Measurements from ENCODE around the gene TOMM20. TPM values are rescaled to one million over a fixed set of nuclear protein-coding genes. Genes with fewer than 3 reads are reported as not detected.
"Not testable (repeated sequence)": the region's sequence is repeated elsewhere in the genome, so short reads cannot be mapped to it uniquely, and the experiment has no call there.

TOMM20 gene
- total RNA-seq, 2 experiments from 2014 or later: 155 to 159 TPM

- not testable (repeated sequence) for H3K27me3 Mint-ChIP-seq; H3K36me3 Mint-ChIP-seq (ENCODE audit: low read depth); H3K9me3 Mint-ChIP-seq; DNase-seq; H3K4me3 Mint-ChIP-seq; ATAC-seq
- CTCF ChIA-PET: interaction anchor here (1.0 kb wide), 1 partner anchor 62 kb away, joined by 4 read pairs; no protein-coding TSS in a partner anchor
- Mint-ChIP-seq H3K27ac (peak overlapping the region; percentile 49), H3K4me1 (ENCODE audit: low read depth) (peaks cover 32% of the 10 kb centered on the region)
- intact Hi-C loops (cut with micrococcal nuclease): loop anchor here (5.0 kb wide), 1 partner anchor 238 kb away; no protein-coding TSS in a partner anchor
- POLR2A ChIA-PET: interaction anchor here (0.6 to 1.3 kb wide), 2 partner anchors 71 to 73 kb away, joined by 3 to 4 read pairs; no protein-coding TSS in a partner anchor
These were observed 48.4 kb downstream of the TOMM20 start for GRCh38 chr1:235080297-235080657.

- Mint-ChIP-seq H3K36me3 (ENCODE audit: low read depth) (no peaks in the 10 kb centered on the region), H3K27me3 (no peaks in the 10 kb centered on the region), H3K27ac (peak overlapping the region; percentile 49), H3K9me3 (no peaks in the 10 kb centered on the region), H3K4me3 (no peak overlapping the region), H3K4me1 (ENCODE audit: low read depth) (peaks cover 38% of the 10 kb centered on the region)
- CTCF ChIA-PET: interaction anchor here (1.0 kb wide), 1 partner anchor 62 kb away, joined by 4 read pairs; no protein-coding TSS in a partner anchor
- POLR2A ChIA-PET: interaction anchor here (0.6 to 1.3 kb wide), 3 partner anchors 70 to 467 kb away, joined by 3 to 4 read pairs (median 3); no protein-coding TSS in a partner anchor
- intact Hi-C loops (cut with micrococcal nuclease): loop anchor here (5.0 to 10.0 kb wide), 5 partner anchors 62 to 582 kb away; partner anchors contain the start of gene IRF2BP2
- TF ChIP-seq CTCF (IDR thresholded peaks at IDR 0.05): no peak
- no peak for ATAC-seq
- no peak for DNase-seq
These were observed 49.0 kb downstream of the TOMM20 start for GRCh38 chr1:235079443-235080296.

- ChIA-PET CTCF (no interaction called here), POLR2A (interaction anchor here (1.1 to 1.3 kb wide), 2 partner anchors 72 to 466 kb away, joined by 3 to 4 read pairs; no protein-coding TSS in a partner anchor)
- ATAC-seq (no peak), DNase-seq (no peak)
- peaks cover 40% of the 10 kb centered on the region for H3K4me1 Mint-ChIP-seq (ENCODE audit: low read depth)
- H3K27me3 Mint-ChIP-seq: no peaks in the 10 kb centered on the region
- intact Hi-C loops (cut with micrococcal nuclease): loop anchor here (5.0 to 10.0 kb wide), 4 partner anchors 61 to 581 kb away; partner anchors contain the start of gene IRF2BP2
- no peaks in the 10 kb centered on the region for H3K9me3 Mint-ChIP-seq
- H3K27ac Mint-ChIP-seq: no peak overlapping the region
- H3K36me3 Mint-ChIP-seq (ENCODE audit: low read depth): no peaks in the 10 kb centered on the region
- TF ChIP-seq CTCF (IDR thresholded peaks at IDR 0.05): no peak
- H3K4me3 Mint-ChIP-seq: no peak overlapping the region
These were observed 49.9 kb downstream of the TOMM20 start for GRCh38 chr1:235078480-235079381.

GRCh38 chr1:235077571-235078479 lies 50.8 kb downstream of the TOMM20 start:
- Mint-ChIP-seq H3K4me3 (peak overlapping the region; percentile 44), H3K27me3 (no peaks in the 10 kb centered on the region), H3K4me1 (ENCODE audit: low read depth) (peaks cover 33% of the 10 kb centered on the region), H3K9me3 (no peaks in the 10 kb centered on the region), H3K27ac (no peak overlapping the region), H3K36me3 (ENCODE audit: low read depth) (no peaks in the 10 kb centered on the region)
- ATAC-seq (peak; percentile 49), DNase-seq (peak; percentile 80)
- intact Hi-C loops (cut with micrococcal nuclease): loop anchor here (5.0 to 10.0 kb wide), 4 partner anchors 61 to 581 kb away; partner anchors contain the start of gene IRF2BP2
- ChIA-PET CTCF (no interaction called here), POLR2A (interaction anchor here (0.8 to 1.9 kb wide), 5 partner anchors 63 to 467 kb away, joined by 3 to 9 read pairs (median 4); partner anchors contain the start of gene IRF2BP2)
- TF ChIP-seq CTCF (IDR thresholded peaks at IDR 0.05): no peak

Data from activated CD8-positive, alpha-beta T cell treated with anti-CD3 and anti-CD28 coated beads for 36 hours (primary cell).